Neutrophil (primary cell): Measurements from ENCODE around the gene USP8.
A peak's percentile ranks its signal among the peaks of the same experiment; 100 is the strongest.
"Not testable (repeated sequence)": the region's sequence is repeated elsewhere in the genome, so short reads cannot be mapped to it uniquely, and the experiment has no call there.

Experiments
- H3K27ac ChIP-seq: fragments of 200-600 bp; sonication (generic); 2 replicates; pipeline ENCODE4 v1.5.1; 2016; ENCODE audit warnings: mild to moderate bottlenecking, moderate library complexity
- H3K27me3 ChIP-seq: fragments of 200-600 bp; sonication (generic); 2 replicates; pipeline ENCODE4 v1.6.0; 2016; ENCODE audit warnings: mild to moderate bottlenecking
- H3K36me3 ChIP-seq: fragments of 200-600 bp; sonication (generic); 2 replicates; pipeline ENCODE4 v1.5.1; 2017
- H3K4me1 ChIP-seq, 2 experiments: fragments of 200-600 bp in 1 of 2; sonication (generic) in 1 of 2; 1 replicate in 1 of 2; 2 replicates in 1 of 2; pipeline versions ENCODE4 v1.5.1 to v1.6.1; 2013 to 2016; ENCODE audit warnings: low read depth in 1 of 2, low read length in 1 of 2, mild to moderate bottlenecking in 1 of 2, moderate library complexity in 1 of 2; ENCODE audit not compliant: control insufficient read depth in 1 of 2, insufficient read depth in 1 of 2
- H3K4me3 ChIP-seq, 2 experiments: fragments of 200-600 bp in 1 of 2; sonication (generic) in 1 of 2; 1 replicate in 1 of 2; 2 replicates in 1 of 2; pipeline ENCODE4 v1.5.1; 2013 to 2016; ENCODE audit warnings: low read depth in 1 of 2, low read length in 1 of 2, mild to moderate bottlenecking in 1 of 2, moderate library complexity in 1 of 2
- H3K9me3 ChIP-seq: fragments of 200-600 bp; sonication (generic); 2 replicates; pipeline ENCODE4 v1.5.1; 2016
- TF ChIP-seq, protein P1 (sequence below): fragments of 200-600 bp; sonication (generic); IDR thresholded peaks from 2 replicates; pipeline ENCODE4 v1.5.1; 2016; ENCODE audit warnings: antibody characterized with exemption

The USP8 gene

DNA sequence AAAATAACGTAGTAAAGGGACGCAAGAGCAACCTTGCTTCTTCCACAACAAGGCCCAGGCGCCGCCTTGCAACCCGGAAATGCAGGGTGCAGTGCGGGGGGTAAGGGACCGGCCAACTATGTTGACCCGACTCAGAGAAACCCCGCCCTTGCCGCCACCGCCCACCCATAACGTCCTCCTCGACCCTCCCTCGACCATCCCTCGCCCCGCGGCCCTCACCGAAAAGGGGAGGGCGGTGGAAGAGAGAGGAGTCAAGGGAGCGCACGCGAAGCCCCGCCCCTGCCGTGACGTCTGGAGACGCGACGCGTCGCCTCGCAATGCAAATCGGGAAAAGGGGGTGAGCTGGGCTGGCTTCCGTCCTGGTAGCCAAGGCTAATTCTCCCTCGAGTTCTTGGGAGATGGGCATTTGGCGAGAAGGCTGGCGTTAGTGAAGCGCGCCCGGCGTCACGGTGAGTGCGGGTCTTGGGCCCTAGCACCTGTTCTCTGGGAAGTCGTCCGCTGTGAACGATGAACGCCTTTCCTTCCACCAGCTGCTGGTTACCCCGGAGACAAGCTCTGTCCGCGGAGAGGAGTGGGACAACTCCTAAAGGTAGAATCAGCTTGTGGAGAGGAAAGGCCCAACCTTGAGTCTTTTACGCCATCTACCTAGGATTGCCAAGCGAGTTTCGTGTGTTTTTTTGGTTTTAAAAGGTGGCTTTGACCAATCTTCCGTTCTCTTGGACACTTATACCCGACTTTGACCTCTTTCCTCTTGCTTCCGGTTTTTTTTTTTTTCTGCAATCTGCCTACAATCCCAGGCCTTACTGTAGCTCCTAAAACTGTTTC is at the start of gene USP8:
Gene USP8, plus strand, starts transcription at position 340 of the 825 bp plus-strand sequence. CDS start 14,669 bp downstream, outside the sequence.
- no peaks in the 10 kb centered on the region for H3K9me3 ChIP-seq
- H3K4me3 ChIP-seq = peak within 1 kb of the TSS; percentile 86 to 96
- no peaks in the 10 kb centered on the region for H3K27me3 ChIP-seq
- peak within 1 kb of the TSS; percentile 95 for H3K27ac ChIP-seq
- peaks cover 7% of the 10 kb centered on the region for H3K36me3 ChIP-seq
- TF ChIP-seq, protein P1, sequence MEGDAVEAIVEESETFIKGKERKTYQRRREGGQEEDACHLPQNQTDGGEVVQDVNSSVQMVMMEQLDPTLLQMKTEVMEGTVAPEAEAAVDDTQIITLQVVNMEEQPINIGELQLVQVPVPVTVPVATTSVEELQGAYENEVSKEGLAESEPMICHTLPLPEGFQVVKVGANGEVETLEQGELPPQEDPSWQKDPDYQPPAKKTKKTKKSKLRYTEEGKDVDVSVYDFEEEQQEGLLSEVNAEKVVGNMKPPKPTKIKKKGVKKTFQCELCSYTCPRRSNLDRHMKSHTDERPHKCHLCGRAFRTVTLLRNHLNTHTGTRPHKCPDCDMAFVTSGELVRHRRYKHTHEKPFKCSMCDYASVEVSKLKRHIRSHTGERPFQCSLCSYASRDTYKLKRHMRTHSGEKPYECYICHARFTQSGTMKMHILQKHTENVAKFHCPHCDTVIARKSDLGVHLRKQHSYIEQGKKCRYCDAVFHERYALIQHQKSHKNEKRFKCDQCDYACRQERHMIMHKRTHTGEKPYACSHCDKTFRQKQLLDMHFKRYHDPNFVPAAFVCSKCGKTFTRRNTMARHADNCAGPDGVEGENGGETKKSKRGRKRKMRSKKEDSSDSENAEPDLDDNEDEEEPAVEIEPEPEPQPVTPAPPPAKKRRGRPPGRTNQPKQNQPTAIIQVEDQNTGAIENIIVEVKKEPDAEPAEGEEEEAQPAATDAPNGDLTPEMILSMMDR = no peak
- H3K4me1 ChIP-seq = peaks cover 16 to 20% of the 10 kb centered on the region in 2 experiments

DNA sequence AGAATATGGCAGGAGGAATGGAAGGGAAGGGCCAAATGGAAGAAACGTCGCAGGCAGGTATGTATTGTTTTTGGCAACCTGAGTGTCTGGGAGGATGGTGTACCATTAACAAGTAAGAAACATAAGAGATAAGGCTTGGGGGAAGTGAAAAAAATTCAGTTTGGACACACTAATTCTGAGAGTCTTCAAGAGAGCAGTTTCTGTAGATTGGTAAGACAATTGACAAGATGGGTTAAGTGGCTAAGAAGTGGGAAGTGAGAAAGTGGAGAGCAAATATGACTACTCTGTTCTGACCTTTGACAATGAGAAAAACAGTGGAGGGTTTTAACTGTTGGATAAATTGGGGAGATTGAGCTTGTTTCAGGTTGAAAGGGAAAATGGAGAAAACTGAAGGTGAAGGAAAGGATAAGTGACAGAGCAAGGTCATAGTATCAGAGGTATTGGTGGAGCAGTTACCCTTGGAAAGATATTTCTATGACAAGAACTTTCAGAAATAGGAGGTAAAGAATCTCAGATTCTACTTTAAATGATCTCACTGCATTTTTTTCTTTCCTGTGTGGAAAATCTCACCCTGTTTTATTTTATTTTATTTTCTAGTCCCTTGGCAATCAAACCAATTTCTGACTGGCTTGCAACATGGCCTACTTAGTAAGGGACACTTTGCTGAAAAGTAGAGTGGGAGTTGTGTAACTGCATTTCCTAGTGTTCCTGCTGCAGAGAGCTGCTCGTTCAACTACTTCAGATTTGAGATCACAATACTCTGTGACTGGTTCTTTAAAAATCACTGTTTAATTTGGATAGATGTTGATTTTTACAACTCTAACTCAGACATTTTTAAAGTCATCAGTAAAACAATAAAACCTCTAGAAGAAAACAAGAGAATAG is 46.1 kb upstream of the USP8 start:
- Histone ChIP-seq H3K36me3 (no peaks in the 10 kb centered on the region), H3K4me1 (peaks cover 0 to 3% of the 10 kb centered on the region in 2 experiments), H3K27ac (no peak overlapping the region), H3K27me3 (no peaks in the 10 kb centered on the region), H3K4me3 (no peak overlapping the region), H3K9me3 (no peaks in the 10 kb centered on the region)
- TF ChIP-seq, protein P1 = no peak

DNA sequence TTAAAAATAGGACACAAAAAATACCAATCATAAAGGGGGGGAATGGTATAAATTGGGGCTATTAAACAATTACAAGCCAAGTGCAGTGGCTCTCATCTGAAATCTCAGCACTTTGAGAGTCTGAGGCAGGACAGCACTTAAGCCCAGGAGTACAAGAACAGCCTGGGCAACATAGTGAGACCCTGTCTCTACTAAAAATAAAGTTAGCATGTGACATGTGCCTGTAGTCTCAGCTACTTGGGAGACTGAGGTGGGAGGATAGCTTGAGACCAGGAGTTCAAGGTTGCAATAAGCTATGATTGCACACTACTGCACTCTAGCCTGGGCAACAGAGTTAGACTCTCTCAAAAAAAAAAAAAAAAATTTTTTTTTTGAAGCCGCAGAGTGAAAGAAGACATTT is 45.4 kb upstream of the USP8 start:
- TF ChIP-seq, protein P1 = no peak
- Histone ChIP-seq H3K36me3 (no peaks in the 10 kb centered on the region), H3K27me3 (no peaks in the 10 kb centered on the region), H3K4me3 (no peak overlapping the region), H3K4me1 (peaks cover 0 to 3% of the 10 kb centered on the region in 2 experiments), H3K9me3 (no peaks in the 10 kb centered on the region), H3K27ac (no peak overlapping the region)

DNA sequence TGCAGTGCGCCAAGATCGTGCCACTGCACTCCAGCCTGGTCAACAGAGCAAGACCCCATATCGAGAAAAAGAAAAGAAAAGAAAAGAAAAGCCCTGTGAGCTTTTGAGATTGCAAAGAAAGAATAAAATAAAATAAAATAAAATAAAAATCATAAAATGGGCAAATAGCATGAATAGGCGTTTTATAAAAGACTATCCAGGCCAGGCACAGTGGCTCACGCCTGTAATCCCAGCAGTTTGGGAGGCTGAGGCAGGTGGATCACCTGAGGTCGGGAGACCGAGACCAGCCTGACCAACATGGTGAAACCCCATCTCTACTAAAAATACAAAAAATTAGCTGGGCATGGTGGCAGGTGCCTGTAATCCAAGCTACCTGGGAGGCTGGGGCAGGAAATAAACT is 44.8 kb upstream of the USP8 start:
- H3K4me1 ChIP-seq, H3K36me3 ChIP-seq, H3K27ac ChIP-seq, H3K27me3 ChIP-seq, H3K4me3 ChIP-seq, H3K9me3 ChIP-seq: not testable (repeated sequence)

DNA sequence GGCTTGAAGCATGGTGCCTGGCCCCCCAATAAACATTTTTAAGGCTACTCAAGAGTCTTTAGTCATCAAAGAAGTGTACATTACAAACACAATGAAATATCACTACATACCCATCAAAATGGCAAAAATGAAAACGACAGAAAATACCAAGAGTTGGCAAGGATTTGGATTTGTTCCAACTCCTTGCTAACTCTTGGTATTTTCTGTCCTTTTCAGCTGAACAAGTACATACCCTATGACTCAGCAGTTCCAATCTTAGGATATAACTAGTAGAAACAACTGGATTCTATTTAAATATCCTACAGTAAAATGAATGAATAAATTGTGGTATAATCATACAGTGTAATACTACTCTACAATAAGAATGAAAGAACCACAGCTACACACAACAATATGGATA is 44.1 kb upstream of the USP8 start:
- H3K27ac ChIP-seq = no peak overlapping the region
- TF ChIP-seq, protein P1 = no peak
- H3K9me3 ChIP-seq = no peaks in the 10 kb centered on the region
- H3K4me1 ChIP-seq = peaks cover 0 to 3% of the 10 kb centered on the region in 2 experiments
- no peaks in the 10 kb centered on the region for H3K27me3 ChIP-seq
- H3K4me3 ChIP-seq = no peak overlapping the region
- no peaks in the 10 kb centered on the region for H3K36me3 ChIP-seq
